HepG2 (cell line): Measurements from ENCODE around the gene L1CAM.

Experiments
- CEBPB ChIP-seq: IDR thresholded peaks from 2 replicates; pipeline ENCODE4 v1.6.1; 2011; ENCODE audit warnings: low read depth, low read length, improper control_type of control experiment, borderline replicate concordance
- CTCF ChIP-seq: sonication (generic); formaldehyde crosslinking; IDR thresholded peaks from 2 replicates; pipeline ENCODE4 v1.5.0; 2020; ENCODE audit warnings: mild to moderate bottlenecking, missing genetic modification reagents, moderate library complexity
- DPF2 ChIP-seq: sonication (generic); formaldehyde crosslinking; IDR thresholded peaks from 2 replicates; pipeline ENCODE4 v1.4.0; 2020; ENCODE audit warnings: mild to moderate bottlenecking, low read depth, missing genetic modification reagents, borderline replicate concordance
- ELF1 ChIP-seq: sonication (generic); formaldehyde crosslinking; IDR thresholded peaks from 2 replicates; pipeline ENCODE4 v1.4.0; 2020; ENCODE audit warnings: missing genetic modification reagents
- GLI4 ChIP-seq: sonication (generic); formaldehyde crosslinking; IDR thresholded peaks from 2 replicates; pipeline ENCODE4 v1.5.1; 2020; ENCODE audit warnings: missing genetic modification reagents, mild to moderate bottlenecking, moderate library complexity, borderline replicate concordance
- MXD1 ChIP-seq: sonication (generic); formaldehyde crosslinking; IDR thresholded peaks from 2 replicates; pipeline ENCODE4 v1.4.0; 2020; ENCODE audit warnings: mild to moderate bottlenecking, missing genetic modification reagents
- SMARCE1 ChIP-seq: fragments of 450-650 bp; IDR thresholded peaks from 2 replicates; pipeline ENCODE4 v1.6.1; 2017; ENCODE audit warnings: borderline replicate concordance
- ZBTB7A ChIP-seq: sonication (generic); formaldehyde crosslinking; IDR thresholded peaks from 2 replicates; pipeline ENCODE4 v1.8.0; 2022; ENCODE audit warnings: mild to moderate bottlenecking, missing genetic modification reagents
- ZNF761 ChIP-seq: sonication (generic); formaldehyde crosslinking; conservative IDR thresholded peaks from 2 replicates; pipeline ENCODE4 v1.4.0; 2020; ENCODE audit warnings: mild to moderate bottlenecking, missing genetic modification reagents
- ZNF768 ChIP-seq: sonication (generic); formaldehyde crosslinking; IDR thresholded peaks from 2 replicates; pipeline ENCODE4 v1.4.0; 2020; ENCODE audit warnings: missing genetic modification reagents
- TF ChIP-seq, protein P1 (sequence below): sonication (generic); formaldehyde crosslinking; conservative IDR thresholded peaks from 2 replicates; pipeline ENCODE4 v1.4.0; 2020; ENCODE audit warnings: missing genetic modification reagents
- TF ChIP-seq, protein P2 (sequence below): fragments of 450-650 bp; IDR thresholded peaks from 2 replicates; pipeline ENCODE4 v1.6.1; 2017; ENCODE audit warnings: mild to moderate bottlenecking

GRCh38 chrX:153870288-153870690 lies 15.7 kb downstream of the L1CAM start:
- TF ChIP-seq ZNF768: no peak
- no peak for TF ChIP-seq ELF1 (CRISPR knock-in tag)
- no peak for TF ChIP-seq SMARCE1
- no peak for TF ChIP-seq CTCF (CRISPR knock-in tag)
- no peak for TF ChIP-seq ZNF761 (CRISPR knock-in tag)
- no peak for TF ChIP-seq ZBTB7A (CRISPR knock-in tag)
- TF ChIP-seq, protein P1, sequence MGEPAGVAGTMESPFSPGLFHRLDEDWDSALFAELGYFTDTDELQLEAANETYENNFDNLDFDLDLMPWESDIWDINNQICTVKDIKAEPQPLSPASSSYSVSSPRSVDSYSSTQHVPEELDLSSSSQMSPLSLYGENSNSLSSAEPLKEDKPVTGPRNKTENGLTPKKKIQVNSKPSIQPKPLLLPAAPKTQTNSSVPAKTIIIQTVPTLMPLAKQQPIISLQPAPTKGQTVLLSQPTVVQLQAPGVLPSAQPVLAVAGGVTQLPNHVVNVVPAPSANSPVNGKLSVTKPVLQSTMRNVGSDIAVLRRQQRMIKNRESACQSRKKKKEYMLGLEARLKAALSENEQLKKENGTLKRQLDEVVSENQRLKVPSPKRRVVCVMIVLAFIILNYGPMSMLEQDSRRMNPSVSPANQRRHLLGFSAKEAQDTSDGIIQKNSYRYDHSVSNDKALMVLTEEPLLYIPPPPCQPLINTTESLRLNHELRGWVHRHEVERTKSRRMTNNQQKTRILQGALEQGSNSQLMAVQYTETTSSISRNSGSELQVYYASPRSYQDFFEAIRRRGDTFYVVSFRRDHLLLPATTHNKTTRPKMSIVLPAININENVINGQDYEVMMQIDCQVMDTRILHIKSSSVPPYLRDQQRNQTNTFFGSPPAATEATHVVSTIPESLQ (CRISPR knock-in tag): no peak
- no peak for TF ChIP-seq GLI4 (CRISPR knock-in tag)
- TF ChIP-seq MXD1 (CRISPR knock-in tag): no peak
- TF ChIP-seq, protein P2, sequence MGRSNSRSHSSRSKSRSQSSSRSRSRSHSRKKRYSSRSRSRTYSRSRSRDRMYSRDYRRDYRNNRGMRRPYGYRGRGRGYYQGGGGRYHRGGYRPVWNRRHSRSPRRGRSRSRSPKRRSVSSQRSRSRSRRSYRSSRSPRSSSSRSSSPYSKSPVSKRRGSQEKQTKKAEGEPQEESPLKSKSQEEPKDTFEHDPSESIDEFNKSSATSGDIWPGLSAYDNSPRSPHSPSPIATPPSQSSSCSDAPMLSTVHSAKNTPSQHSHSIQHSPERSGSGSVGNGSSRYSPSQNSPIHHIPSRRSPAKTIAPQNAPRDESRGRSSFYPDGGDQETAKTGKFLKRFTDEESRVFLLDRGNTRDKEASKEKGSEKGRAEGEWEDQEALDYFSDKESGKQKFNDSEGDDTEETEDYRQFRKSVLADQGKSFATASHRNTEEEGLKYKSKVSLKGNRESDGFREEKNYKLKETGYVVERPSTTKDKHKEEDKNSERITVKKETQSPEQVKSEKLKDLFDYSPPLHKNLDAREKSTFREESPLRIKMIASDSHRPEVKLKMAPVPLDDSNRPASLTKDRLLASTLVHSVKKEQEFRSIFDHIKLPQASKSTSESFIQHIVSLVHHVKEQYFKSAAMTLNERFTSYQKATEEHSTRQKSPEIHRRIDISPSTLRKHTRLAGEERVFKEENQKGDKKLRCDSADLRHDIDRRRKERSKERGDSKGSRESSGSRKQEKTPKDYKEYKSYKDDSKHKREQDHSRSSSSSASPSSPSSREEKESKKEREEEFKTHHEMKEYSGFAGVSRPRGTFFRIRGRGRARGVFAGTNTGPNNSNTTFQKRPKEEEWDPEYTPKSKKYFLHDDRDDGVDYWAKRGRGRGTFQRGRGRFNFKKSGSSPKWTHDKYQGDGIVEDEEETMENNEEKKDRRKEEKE: no peak
- TF ChIP-seq CEBPB: no peak
- no peak for TF ChIP-seq DPF2 (CRISPR knock-in tag)
